A673 (cell line): ENCODE data around the gene TMEM170B. TPM values are rescaled to one million over a fixed set of nuclear protein-coding genes. Genes with fewer than 3 reads are reported as not detected.

ENCODE experiments used
- BruUV-seq: library from RNA; stranded (reverse); fragments of 400-500 nt; replicated peaks from 2 replicates; lab custom pipeline; 2021; lab: Mats Ljungman, UMichigan
- CTCF ChIA-PET: fragments of 300-600 bp; sonication (Branson Sonifier 250); formaldehyde crosslinking; loops from one replicate; lab custom pipeline; 2022; ENCODE audit warnings: antibody characterized with exemption; lab: Charles Lee
- POLR2A ChIA-PET: fragments of 300-600 bp; sonication (Branson Sonifier 250); formaldehyde crosslinking; loops from one replicate; lab custom pipeline; 2022; ENCODE audit warnings: antibody characterized with exemption; ENCODE audit not compliant: low non-redundant PET; lab: Charles Lee
- DNase-seq: peaks from one replicate; pipeline ENCODE4 v3.0.0-alpha.2; 2015; ENCODE audit warnings: low spot score
- H3K27ac ChIP-seq: fragments of 200-600 bp; sonication (generic); 2 replicates; pipeline ENCODE4 v1.5.1; 2016; ENCODE audit warnings: mixed run types, low read depth, mild to moderate bottlenecking, mixed read lengths, antibody characterized with exemption, low read length; ENCODE audit not compliant: poor library complexity, severe bottlenecking
- H3K27me3 ChIP-seq: fragments of 200-600 bp; sonication (generic); replicated peaks from 2 replicates; pipeline ENCODE4 v1.6.1; 2017; ENCODE audit warnings: mixed run types, low read depth, mild to moderate bottlenecking, mixed read lengths, antibody characterized with exemption, low read length; ENCODE audit not compliant: insufficient read depth, poor library complexity
- H3K36me3 ChIP-seq: fragments of 200-600 bp; sonication (generic); 2 replicates; pipeline ENCODE4 v1.6.1; 2016; ENCODE audit warnings: mixed run types, mild to moderate bottlenecking, mixed read lengths, antibody characterized with exemption, low read length; ENCODE audit not compliant: insufficient read depth, poor library complexity, severe bottlenecking
- H3K4me1 ChIP-seq: fragments of 200-600 bp; sonication (generic); 2 replicates; pipeline ENCODE4 v1.6.1; 2017; ENCODE audit warnings: mixed run types, mild to moderate bottlenecking, mixed read lengths, antibody characterized with exemption, low read length; ENCODE audit not compliant: insufficient read depth, poor library complexity, severe bottlenecking
- H3K4me3 ChIP-seq: fragments of 200-600 bp; sonication (generic); 2 replicates; pipeline ENCODE4 v1.5.1; 2016; ENCODE audit warnings: low read depth, mixed run types, mild to moderate bottlenecking, mixed read lengths, low read length; ENCODE audit not compliant: poor library complexity, severe bottlenecking
- H3K9me3 ChIP-seq: fragments of 200-600 bp; sonication (generic); 2 replicates; pipeline ENCODE4 v1.6.1; 2016; ENCODE audit warnings: mixed run types, low read depth, mild to moderate bottlenecking, mixed read lengths, antibody characterized with exemption, low read length; ENCODE audit not compliant: poor library complexity, severe bottlenecking
- CTCF ChIP-seq: fragments of 300-800, 200-600 bp; sonication (generic); conservative IDR thresholded peaks from 2 replicates; pipeline ENCODE4 v1.5.1; 2017; ENCODE audit warnings: low read depth, mild to moderate bottlenecking, antibody characterized with exemption, low read length, moderate library complexity, mixed read lengths
- EZH2 ChIP-seq: fragments of 200-600 bp; sonication (generic); IDR thresholded peaks from 2 replicates; pipeline ENCODE4 v1.6.1; 2017; ENCODE audit warnings: borderline replicate concordance, low read depth, mild to moderate bottlenecking, mixed read lengths, antibody characterized with exemption, low read length; ENCODE audit not compliant: poor library complexity, severe bottlenecking
- intact Hi-C: fragments of 100-400 bp; cut with micrococcal nuclease; formaldehyde crosslinking; loops from one replicate; pipeline ENCODE4 v1.10.0; 2022; ENCODE audit not compliant: unreplicated experiment
- total RNA-seq: library from RNA; stranded (reverse); gene quantifications from 2 replicates; pipeline ENCODE4 v1.2.3, GENCODE V29; 2021

Gene TMEM170B
- total RNA-seq, 1 experiment from 2014 or later, result 9.5 TPM

- TF ChIP-seq EZH2 (no peak), CTCF (no peak)
- no TSS peak for BruUV-seq
- intact Hi-C loops, result no loop called here
- H3K4me1 ChIP-seq, result no peaks in the 10 kb centered on the region
- H3K36me3 ChIP-seq, result no peaks in the 10 kb centered on the region
- H3K4me3 ChIP-seq, result no peak overlapping the region
- ChIA-PET CTCF (no interaction called here), POLR2A (no interaction called here)
- H3K9me3 ChIP-seq, result no peaks in the 10 kb centered on the region
- no peak overlapping the region for H3K27ac ChIP-seq
- H3K27me3 ChIP-seq, result no peaks in the 10 kb centered on the region
- DNase-seq, result no peak
Observed at GRCh38 chr6:11621119-11621518, 83.6 kb downstream of the TMEM170B start.

GRCh38 chr6:11622156-11622555 lies 84.6 kb downstream of the TMEM170B start:
- Histone ChIP-seq H3K36me3 (no peaks in the 10 kb centered on the region), H3K4me3 (no peak overlapping the region), H3K27ac (no peak overlapping the region), H3K4me1 (no peaks in the 10 kb centered on the region), H3K9me3 (no peaks in the 10 kb centered on the region), H3K27me3 (no peaks in the 10 kb centered on the region)
- BruUV-seq, result no TSS peak
- no peak for DNase-seq
- intact Hi-C loops, result no loop called here
- POLR2A ChIA-PET, result no interaction called here
- CTCF ChIA-PET, result no interaction called here
- TF ChIP-seq CTCF (no peak), EZH2 (no peak)

- Histone ChIP-seq H3K36me3 (no peaks in the 10 kb centered on the region), H3K4me3 (no peak overlapping the region), H3K27me3 (no peaks in the 10 kb centered on the region), H3K27ac (no peak overlapping the region), H3K9me3 (no peaks in the 10 kb centered on the region), H3K4me1 (no peaks in the 10 kb centered on the region)
- POLR2A ChIA-PET, result no interaction called here
- CTCF ChIA-PET, result no interaction called here
- TF ChIP-seq EZH2 (no peak), CTCF (no peak)
- intact Hi-C loops, result no loop called here
- BruUV-seq, result no TSS peak
- DNase-seq, result no peak
Observed at GRCh38 chr6:11623272-11623671, 85.7 kb downstream of the TMEM170B start.
